Prostate gland (tissue), 2 donors: ENCODE measurements around the gene SH3PXD2B.

Experiments used
- POLR2A ChIP-seq: fragments of 450-650 bp; IDR thresholded peaks from one replicate; pipeline ENCODE4 v1.6.1; 2016; ENCODE audit warnings: antibody characterized with exemption, mild to moderate bottlenecking
- POLR2AphosphoS5 ChIP-seq: sonication (generic); formaldehyde crosslinking; IDR thresholded peaks from one replicate; pipeline ENCODE4 v1.6.1; 2017; ENCODE audit warnings: antibody characterized with exemption
- TF ChIP-seq, protein P1 (sequence below), 4 experiments: fragments of 200-600 bp in 2 of 4; fragments of 450-650 bp in 2 of 4; sonication (generic) in 2 of 4; IDR thresholded peaks; 1 replicate in 3 of 4; 2 replicates in 1 of 4; pipeline ENCODE4 v1.5.1; 2016 to 2019; ENCODE audit warnings: antibody characterized with exemption in 4 of 4, mild to moderate bottlenecking in 2 of 4, moderate library complexity in 2 of 4

DNA sequence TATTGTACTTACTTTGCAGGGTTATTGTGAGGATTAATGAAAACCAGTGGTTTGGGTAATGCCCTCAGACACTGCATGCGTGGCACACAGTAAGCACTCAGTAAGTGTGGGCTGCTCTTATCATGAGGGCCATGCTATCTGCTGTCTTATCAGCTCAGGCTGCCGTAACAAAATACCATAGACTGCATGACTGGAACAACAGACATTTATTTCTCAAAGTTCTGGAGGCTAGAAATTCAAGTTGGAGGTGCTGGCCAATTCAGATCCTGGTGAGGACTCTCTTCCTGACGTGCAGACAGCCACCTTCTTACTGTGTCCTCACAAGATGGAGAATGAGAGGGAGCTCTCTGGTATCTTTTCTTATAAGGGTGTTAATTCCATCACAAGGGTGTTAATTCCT lies 23.9 kb upstream of the SH3PXD2B start:
- TF ChIP-seq POLR2AphosphoS5 (no peak), POLR2A (no peak)
- TF ChIP-seq, protein P1, sequence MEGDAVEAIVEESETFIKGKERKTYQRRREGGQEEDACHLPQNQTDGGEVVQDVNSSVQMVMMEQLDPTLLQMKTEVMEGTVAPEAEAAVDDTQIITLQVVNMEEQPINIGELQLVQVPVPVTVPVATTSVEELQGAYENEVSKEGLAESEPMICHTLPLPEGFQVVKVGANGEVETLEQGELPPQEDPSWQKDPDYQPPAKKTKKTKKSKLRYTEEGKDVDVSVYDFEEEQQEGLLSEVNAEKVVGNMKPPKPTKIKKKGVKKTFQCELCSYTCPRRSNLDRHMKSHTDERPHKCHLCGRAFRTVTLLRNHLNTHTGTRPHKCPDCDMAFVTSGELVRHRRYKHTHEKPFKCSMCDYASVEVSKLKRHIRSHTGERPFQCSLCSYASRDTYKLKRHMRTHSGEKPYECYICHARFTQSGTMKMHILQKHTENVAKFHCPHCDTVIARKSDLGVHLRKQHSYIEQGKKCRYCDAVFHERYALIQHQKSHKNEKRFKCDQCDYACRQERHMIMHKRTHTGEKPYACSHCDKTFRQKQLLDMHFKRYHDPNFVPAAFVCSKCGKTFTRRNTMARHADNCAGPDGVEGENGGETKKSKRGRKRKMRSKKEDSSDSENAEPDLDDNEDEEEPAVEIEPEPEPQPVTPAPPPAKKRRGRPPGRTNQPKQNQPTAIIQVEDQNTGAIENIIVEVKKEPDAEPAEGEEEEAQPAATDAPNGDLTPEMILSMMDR (IDR thresholded peaks at IDR 0.05), result no peak
